Mucosa of rectum (tissue), 2 donors: ENCODE data around the gene CLMP.

Source experiments
- H3K27ac ChIP-seq, 2 donors: one replicate each; pipeline ENCODE4 v1.7.0; 2013; ENCODE audit warnings: inconsistent platforms in 2 of 2, low read depth in 2 of 2, low read length in 2 of 2
- H3K27me3 ChIP-seq, 2 donors: one replicate each; pipeline ENCODE4 v1.7.0; 2013; ENCODE audit warnings: low read length in 2 of 2; ENCODE audit not compliant: control insufficient read depth in 2 of 2, insufficient read depth in 2 of 2
- H3K36me3 ChIP-seq, 2 donors: one replicate each; pipeline ENCODE4 v1.7.0; 2013; ENCODE audit warnings: low read length in 2 of 2; ENCODE audit not compliant: control insufficient read depth in 2 of 2, insufficient read depth in 2 of 2
- H3K4me1 ChIP-seq, 2 donors: one replicate each; pipeline ENCODE4 v1.7.0; 2013; ENCODE audit warnings: low read length in 2 of 2, mild to moderate bottlenecking in 1 of 2; ENCODE audit not compliant: control insufficient read depth in 2 of 2, insufficient read depth in 2 of 2
- H3K4me3 ChIP-seq, 2 donors: one replicate each; pipeline ENCODE4 v1.7.0; 2013; ENCODE audit warnings: low read length in 2 of 2
- H3K9ac ChIP-seq, 2 donors: one replicate each; pipeline ENCODE4 v1.7.0; 2013; ENCODE audit warnings: low read length in 2 of 2, low read depth in 1 of 2, mild to moderate bottlenecking in 1 of 2
- H3K9me3 ChIP-seq, 2 donors: one replicate each; pipeline ENCODE4 v1.7.0; 2013; ENCODE audit warnings: low read length in 2 of 2; ENCODE audit not compliant: control insufficient read depth in 2 of 2
- donor health status: healthy.
- donor health status: Normal muscosa, but diverticular disease.

The CLMP gene

GRCh38 chr11:123191939-123192338 lies 3.1 kb downstream of the CLMP start:
- peaks cover 0 to 7% of the 10 kb centered on the region in 2 donors for H3K4me1 ChIP-seq
- H3K27me3 ChIP-seq: peaks cover 14 to 21% of the 10 kb centered on the region in 2 donors
- H3K4me3 ChIP-seq: no peak overlapping the region
- no peak overlapping the region for H3K9ac ChIP-seq
- H3K9me3 ChIP-seq: no peaks in the 10 kb centered on the region
- H3K27ac ChIP-seq: no peak overlapping the region
- no peaks in the 10 kb centered on the region for H3K36me3 ChIP-seq

- Histone ChIP-seq H3K27ac (no peak overlapping the region), H3K9me3 (no peaks in the 10 kb centered on the region), H3K4me3 (no peak overlapping the region), H3K27me3 (peaks cover 12 to 20% of the 10 kb centered on the region in 2 donors), H3K4me1 (peaks cover 0 to 6% of the 10 kb centered on the region in 2 donors), H3K36me3 (no peaks in the 10 kb centered on the region), H3K9ac (no peak overlapping the region)
These were observed 4.5 kb downstream of the CLMP start for GRCh38 chr11:123190518-123190917.

- Histone ChIP-seq H3K4me1 (no peaks in the 10 kb centered on the region), H3K4me3 (no peak overlapping the region), H3K9ac (peak overlapping the region in 1 of 2 donors; percentile 41), H3K36me3 (no peaks in the 10 kb centered on the region), H3K27me3 (peaks cover 3 to 7% of the 10 kb centered on the region in 2 donors), H3K27ac (peak overlapping the region; percentile 57 to 58), H3K9me3 (no peaks in the 10 kb centered on the region)
These were observed 6.4 kb downstream of the CLMP start for GRCh38 chr11:123188508-123189165.

- Histone ChIP-seq H3K4me1 (no peaks in the 10 kb centered on the region), H3K36me3 (no peaks in the 10 kb centered on the region), H3K27me3 (peaks cover 0 to 4% of the 10 kb centered on the region in 2 donors), H3K4me3 (peak overlapping the region in 1 of 2 donors; percentile 14), H3K27ac (peak overlapping the region; percentile 57 to 58), H3K9me3 (no peaks in the 10 kb centered on the region), H3K9ac (peak overlapping the region in 1 of 2 donors; percentile 41)
These were observed 7.2 kb downstream of the CLMP start for GRCh38 chr11:123187665-123188507.

- H3K9ac ChIP-seq: no peak overlapping the region
- H3K36me3 ChIP-seq: no peaks in the 10 kb centered on the region
- H3K27me3 ChIP-seq: peaks cover 0 to 2% of the 10 kb centered on the region in 2 donors
- H3K9me3 ChIP-seq: no peaks in the 10 kb centered on the region
- peak overlapping the region in 1 of 2 donors; percentile 58 for H3K27ac ChIP-seq
- H3K4me1 ChIP-seq: no peaks in the 10 kb centered on the region
- H3K4me3 ChIP-seq: no peak overlapping the region
These were observed 7.8 kb downstream of the CLMP start for GRCh38 chr11:123187248-123187647.

- Histone ChIP-seq H3K9ac (no peak overlapping the region), H3K9me3 (no peaks in the 10 kb centered on the region), H3K4me3 (no peak overlapping the region), H3K4me1 (no peaks in the 10 kb centered on the region), H3K36me3 (no peaks in the 10 kb centered on the region), H3K27ac (no peak overlapping the region), H3K27me3 (peaks cover 0 to 2% of the 10 kb centered on the region in 2 donors)
These were observed 8.8 kb downstream of the CLMP start for GRCh38 chr11:123186286-123186685.

GRCh38 chr11:123185326-123185725 lies 9.7 kb downstream of the CLMP start:
- H3K27ac ChIP-seq: no peak overlapping the region
- peaks cover 0 to 2% of the 10 kb centered on the region in 2 donors for H3K27me3 ChIP-seq
- H3K4me1 ChIP-seq: no peaks in the 10 kb centered on the region
- no peaks in the 10 kb centered on the region for H3K9me3 ChIP-seq
- H3K9ac ChIP-seq: no peak overlapping the region
- no peaks in the 10 kb centered on the region for H3K36me3 ChIP-seq
- H3K4me3 ChIP-seq: no peak overlapping the region

GRCh38 chr11:123184531-123184930 lies 10.5 kb downstream of the CLMP start:
- no peaks in the 10 kb centered on the region for H3K9me3 ChIP-seq
- H3K4me1 ChIP-seq: no peaks in the 10 kb centered on the region
- H3K36me3 ChIP-seq: no peaks in the 10 kb centered on the region
- H3K27me3 ChIP-seq: peaks cover 0 to 2% of the 10 kb centered on the region in 2 donors
- no peak overlapping the region for H3K27ac ChIP-seq
- no peak overlapping the region for H3K4me3 ChIP-seq
- H3K9ac ChIP-seq: no peak overlapping the region

- Histone ChIP-seq H3K27me3 (peaks cover 0 to 2% of the 10 kb centered on the region in 2 donors), H3K36me3 (no peaks in the 10 kb centered on the region), H3K9ac (no peak overlapping the region), H3K27ac (no peak overlapping the region), H3K4me1 (no peaks in the 10 kb centered on the region), H3K4me3 (no peak overlapping the region), H3K9me3 (no peaks in the 10 kb centered on the region)
These were observed 11.5 kb downstream of the CLMP start for GRCh38 chr11:123183391-123184099.
